ENCODE measurements around the gene DENND11.

DENND11 gene, protein sequence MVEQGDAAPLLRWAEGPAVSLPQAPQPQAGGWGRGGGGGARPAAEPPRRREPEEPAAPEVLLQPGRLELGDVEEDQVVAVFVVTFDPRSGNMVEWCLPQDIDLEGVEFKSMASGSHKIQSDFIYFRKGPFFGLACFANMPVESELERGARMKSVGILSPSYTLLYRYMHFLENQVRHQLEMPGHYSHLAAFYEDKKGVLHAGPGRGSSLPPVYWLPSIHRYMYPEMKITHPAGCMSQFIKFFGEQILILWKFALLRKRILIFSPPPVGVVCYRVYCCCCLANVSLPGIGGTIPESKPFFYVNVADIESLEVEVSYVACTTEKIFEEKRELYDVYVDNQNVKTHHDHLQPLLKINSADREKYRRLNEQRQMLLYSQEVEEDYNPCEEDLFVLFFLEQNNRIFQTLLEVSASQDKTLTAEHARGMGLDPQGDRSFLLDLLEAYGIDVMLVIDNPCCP

DNA sequence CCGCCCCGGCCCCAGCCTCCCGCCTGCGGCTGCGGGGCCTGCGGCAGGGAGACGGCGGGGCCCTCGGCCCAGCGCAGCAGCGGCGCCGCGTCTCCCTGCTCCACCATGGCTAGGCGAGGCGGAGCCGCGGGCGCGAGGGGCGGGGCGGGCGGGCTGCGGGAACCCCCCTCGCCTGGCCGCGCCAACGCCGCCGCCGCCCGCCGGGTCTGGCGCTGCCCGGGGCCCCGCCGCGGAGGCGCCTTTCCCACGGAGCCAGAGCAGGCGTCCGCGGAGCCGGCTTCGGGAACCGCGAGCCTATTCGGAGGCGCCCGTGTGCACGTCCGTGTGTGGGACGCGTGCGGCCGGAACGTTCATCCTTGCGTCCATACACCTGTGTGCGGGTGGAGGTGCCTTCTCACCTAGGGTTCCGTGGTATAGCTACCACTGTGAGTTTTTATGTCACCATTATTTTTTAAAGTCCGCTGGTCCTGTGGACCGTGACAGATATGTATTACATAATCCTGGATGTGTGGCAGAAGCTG lies at the start of gene DENND11:
DENND11 (minus strand) TSS at position 120 of the 521 bp plus-strand sequence; CDS start at position 107, 13 bp downstream.
- DNase-seq: peak; percentile 54 to 64

DNA sequence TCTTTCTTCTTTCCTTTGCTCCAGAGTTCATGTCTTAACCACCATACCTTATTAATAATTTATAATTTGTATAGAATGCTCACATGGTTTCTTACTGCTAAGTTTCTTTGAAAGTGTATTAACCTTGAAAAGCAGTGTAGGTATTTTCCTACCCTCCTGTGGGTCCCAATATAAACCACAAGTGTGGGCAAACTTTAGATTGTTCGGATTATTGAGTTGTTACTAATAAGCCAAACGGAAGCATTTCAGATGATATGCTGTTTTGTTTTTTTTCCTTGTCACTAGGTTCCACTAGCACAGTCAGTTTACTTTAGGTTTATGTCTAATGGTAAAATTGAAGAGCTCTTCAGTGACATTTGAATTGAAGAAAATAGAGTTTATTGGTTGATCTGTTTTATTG lies 46.4 kb upstream of the DENND11 start:
- no peak for DNase-seq

DNA sequence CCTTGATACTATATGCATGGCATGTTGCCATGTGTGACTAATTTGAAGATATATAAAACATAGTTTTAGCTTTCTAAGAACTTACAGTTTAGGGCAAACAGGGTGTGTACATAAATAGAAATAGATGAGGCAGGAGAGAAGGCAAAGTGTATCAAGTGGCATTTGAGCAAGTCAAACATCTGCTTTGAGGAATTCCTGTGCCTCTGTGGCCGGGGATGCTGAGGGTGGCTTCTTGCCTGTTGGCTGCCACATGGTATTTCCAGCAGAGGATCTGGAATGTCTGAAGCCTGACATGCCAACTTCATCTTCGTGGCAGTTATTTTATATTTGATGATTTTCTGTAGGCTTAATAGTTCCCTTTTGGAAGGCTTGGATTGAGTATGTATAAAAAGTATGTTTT lies 42.2 kb upstream of the DENND11 start:
- no peak for DNase-seq

DNA sequence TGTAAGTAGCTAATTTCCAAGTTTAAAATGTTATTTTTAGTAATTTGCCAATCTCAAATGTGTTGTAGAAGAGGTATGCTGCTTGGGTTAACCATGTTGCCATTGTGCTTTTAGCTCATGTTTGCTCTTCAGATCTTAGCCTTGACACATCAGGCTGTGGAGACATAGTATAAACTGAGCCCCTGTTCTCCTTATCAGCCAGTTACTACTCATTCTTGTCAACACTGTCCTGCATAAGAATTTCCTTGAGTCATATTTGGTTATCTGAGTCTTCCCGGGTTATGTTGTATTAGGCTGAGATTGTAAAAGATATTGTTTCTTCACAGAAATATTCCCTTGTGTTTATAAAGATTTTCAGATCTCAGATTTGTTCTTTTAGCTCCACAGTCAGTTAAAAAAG lies 40.3 kb upstream of the DENND11 start:
- no peak for DNase-seq

DNA sequence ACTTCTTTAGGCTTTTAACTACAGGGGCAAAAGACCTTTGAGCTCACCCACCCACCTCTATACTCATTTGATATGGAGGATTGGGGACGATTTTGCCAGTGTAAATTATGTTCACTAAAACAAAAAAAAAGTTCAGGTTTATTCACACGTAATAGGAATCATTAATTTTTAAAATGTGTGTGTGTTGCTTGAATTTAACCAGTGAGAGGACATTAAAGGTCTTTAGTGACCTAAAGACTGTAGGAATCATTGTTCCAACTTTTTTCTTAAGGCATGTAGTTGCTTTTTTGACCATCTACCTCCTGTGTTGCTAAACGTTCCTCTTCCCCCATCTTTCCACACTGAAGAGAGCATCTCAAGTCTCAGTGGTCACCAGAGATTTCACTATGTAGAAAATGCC lies 37.3 kb upstream of the DENND11 start:
- DNase-seq: no peak

DNA sequence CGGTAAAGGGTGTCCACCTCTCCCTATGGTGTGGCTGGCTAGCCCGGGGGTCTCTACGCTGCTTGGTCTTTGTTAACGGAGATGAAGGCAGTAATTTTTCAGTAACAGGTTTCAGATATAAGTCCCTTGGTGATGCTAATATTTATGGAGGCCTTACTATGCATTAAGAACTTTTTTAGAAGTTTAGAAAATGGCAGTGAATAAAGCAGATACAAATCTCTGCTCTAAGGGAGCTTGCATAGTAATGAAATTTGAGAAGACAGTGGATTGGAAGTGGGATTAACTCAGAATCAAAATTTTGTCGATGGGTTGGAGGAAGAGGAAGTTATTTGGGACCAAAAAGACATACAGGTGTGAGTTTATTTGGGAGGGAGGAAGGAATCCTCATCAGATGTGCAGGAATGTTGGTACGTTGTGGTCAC lies 36.6 kb upstream of the DENND11 start:
- no peak for DNase-seq

DNA sequence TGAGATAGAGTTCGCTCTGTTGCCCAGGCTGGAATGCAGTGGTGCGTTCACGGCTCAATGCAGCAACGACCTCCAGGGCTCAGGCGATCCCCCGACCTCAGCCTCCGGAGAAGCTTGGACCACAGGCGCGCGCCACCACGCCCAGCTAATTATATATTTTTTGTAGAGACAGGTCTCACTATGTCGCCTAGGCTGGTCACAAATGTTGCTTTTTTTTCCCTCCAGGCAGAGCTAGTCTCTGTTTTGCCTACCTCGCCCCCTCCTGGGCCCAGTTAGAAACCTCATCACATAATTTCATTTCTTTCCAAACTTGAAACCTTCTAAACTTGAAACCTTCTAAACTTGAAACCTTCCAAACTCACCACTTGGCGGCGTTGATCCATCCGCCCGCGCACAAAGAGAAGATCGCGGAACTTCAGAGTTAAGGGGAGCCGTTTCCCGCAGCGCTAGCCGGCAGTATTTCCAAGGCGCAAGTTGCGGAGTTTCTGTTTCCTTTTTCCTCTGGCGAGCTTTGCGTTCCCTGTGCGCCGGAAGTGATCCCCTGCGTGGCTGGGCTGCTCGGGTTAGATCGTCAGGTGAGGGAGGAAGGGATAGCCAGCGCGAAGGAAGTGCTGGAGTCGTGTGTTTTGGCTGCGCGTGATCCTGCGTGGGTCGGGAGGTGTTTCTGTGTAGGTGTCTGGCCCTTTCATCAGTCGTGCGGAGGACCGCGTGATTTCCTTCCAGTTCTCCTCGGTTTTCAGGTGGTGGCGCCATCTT lies 36.0 kb upstream of the DENND11 start, which contains the start of gene SSBP1:
SSBP1 (plus strand) TSS at position 523 of the 756 bp plus-strand sequence. CDS start 809 bp downstream, outside the sequence.
- peak; percentile 89 to 90 for DNase-seq

DNA sequence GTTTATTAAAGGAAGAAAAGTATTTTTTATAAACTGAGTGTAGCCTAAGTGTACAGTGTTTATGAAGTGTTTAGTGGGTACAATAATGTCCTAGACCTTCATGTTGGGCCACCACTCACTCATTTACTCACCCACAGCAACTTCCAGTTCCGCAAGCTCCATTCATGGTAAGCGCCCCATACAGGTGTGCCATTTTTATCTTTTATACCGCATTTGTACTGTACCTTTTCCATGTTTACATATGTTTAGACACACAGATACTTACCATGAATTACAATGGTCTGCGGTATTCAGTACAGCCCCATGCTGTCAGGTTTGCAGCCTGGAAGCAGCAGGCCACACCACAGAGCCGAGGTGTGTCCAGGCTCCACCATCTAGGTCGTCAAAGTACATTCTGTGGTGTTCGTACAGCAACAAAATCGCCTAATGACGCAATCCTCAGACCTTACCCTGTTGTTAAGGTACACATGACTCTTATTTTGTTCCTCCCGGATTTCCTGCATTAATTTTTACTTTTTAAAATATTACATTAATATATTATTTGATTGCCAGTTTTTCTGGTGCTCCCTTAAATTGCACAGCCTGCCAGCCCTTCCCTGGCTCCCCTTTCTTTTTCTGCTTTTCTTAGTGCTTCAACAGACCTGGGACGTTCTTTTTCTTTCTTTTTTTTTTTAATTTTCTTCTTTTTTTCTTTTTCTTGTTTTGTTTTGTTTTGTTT lies 35.3 kb upstream of the DENND11 start:
- no peak for DNase-seq

DNA sequence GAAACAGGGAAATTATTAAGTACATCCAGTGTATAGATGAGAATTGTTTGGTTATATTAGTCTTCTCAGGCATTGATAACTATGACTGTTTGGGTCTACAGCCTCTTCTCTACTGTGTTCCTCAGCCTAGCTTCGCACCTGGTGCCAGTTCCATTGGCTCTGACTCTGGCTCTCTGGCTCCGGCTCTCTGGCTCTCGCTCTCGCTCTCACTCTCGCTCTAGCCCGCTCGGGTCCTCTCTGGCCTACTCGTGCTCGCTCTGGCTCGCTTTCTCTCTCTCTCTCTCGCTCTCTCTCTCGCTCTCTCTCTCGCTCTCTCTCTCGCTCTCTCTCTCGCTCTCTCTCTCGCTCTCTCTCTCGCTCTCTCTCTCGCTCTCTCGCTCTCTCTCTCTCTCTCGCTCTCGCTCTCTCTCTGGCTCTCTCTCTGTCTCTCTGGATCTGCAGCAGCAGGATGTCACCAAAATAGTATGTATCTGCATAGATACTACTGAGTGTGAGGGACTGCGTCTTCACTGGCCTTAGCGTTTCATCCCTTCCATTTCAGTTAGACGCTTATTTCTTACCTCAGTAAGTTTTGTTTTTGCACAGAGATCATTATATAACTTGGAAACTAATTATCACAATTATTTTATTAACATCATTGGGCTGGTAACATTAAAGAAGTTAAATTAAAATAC lies 29.6 kb upstream of the DENND11 start:
- DNase-seq: no peak

DNA sequence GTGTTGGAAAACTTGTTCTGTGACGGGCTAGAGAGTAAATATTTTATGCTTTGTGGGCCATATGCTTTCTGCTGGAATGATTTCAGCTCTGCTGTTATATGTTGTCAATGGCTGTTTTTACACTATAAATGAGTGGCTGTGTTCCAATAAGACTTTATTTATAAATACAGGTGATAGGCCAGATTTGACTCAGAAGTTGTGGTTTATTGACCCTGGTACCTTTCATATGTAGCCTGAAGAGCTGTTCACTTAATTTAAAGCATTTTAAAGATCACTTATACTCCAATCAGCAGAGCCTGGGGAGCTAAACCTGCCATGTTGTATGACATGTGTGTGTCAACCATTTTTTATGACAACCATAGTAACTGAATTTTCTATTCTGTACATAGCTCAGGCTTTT lies 27.1 kb upstream of the DENND11 start:
- DNase-seq: no peak

DNA sequence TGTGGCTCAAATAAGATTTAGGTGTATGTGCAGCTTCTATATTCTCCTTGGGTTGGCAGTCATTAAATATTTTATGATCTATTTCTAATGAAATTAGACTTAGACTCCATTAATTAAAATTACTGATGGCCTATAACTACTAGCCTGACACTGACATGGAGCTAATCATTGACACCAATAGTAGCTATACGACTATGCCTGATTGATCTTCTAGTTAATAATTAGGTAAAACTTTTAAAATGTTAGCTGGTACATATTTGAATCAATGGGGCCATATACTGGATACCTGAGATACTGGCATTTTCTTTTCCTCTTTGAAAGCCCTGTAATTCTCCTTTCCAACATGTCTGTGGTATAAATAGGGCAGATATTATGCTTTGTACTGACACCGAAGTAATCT lies 20.6 kb upstream of the DENND11 start:
- no peak for DNase-seq

DNA sequence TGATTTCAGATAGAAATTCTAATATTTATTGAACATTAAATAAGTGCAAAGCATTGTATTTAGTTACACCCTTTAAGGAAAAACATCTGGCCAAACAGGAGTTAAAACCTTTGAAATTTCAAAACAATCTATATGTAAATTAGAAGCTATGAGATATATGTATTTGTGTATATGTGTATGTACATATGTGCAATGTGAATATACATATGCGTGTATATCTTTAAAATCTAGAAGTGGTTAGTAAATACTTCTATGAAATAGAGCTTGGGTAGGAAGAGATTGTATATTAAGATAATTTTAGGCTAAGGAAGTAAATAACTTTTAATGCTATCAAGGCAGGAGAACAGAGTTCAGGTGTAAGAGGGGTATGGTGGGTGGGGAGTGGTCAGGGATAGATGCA lies 15.5 kb upstream of the DENND11 start:
- no peak for DNase-seq

DNA sequence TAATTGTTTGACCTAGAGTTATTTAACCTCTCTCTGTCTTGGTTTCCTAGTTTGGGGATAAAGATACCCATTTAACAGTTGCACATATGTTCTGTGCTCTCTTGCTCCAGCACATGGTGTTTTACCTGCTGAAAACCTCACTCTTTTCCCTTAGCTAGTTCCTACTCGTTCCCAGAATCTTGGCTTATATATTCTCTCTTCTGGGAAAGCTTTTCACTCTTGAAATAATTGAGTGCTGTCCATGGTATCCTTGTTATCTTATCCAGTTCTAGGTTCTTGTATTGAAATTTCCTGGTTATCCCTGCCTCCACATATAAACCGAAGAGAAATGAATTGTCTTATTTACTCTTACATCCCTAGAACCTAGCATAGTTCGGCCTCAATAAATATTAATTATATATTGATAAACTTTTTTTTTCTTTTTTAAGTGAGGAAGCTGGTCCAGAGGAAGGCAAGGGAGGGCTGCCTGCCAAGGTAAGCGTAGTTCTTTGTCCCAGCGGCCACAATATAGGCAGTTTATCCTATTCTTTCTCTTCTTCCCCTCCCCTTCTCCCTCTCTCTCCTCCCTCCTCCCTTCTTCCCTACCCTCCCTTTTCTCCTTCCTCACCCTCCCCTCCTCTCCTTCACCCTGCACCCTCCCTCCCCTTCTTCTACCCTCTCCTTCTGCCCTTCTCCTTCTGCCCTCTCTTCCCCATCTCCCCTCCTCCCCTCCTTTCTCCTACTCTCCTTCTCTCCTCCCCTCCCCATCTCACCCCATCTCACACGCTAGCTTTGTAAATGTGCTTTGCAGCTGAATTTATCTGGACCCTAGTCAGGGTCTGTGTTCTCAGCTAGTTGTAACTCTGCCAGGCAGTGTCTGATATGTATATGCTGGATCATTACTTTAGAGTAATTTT lies 14.1 kb upstream of the DENND11 start:
- DNase-seq: no peak

DNA sequence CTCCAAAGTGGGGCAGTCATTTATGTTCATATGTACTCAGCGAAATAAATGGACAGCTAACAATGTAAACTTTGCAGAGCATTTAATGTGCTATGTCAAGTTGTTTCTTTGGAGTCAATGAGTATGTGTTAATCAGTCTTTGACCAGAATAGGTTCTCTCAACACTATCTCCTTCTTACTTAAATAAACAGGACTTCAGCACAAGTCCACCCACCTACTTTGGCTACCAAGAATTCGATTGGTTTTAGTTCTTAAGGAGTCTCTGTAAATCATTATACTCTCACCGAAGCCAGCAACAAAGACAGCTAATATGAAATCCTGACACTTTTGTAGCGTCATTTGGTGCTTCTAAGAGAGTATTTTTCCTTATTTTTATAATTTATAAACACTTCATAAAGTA lies 13.1 kb upstream of the DENND11 start:
- DNase-seq: no peak

DNA sequence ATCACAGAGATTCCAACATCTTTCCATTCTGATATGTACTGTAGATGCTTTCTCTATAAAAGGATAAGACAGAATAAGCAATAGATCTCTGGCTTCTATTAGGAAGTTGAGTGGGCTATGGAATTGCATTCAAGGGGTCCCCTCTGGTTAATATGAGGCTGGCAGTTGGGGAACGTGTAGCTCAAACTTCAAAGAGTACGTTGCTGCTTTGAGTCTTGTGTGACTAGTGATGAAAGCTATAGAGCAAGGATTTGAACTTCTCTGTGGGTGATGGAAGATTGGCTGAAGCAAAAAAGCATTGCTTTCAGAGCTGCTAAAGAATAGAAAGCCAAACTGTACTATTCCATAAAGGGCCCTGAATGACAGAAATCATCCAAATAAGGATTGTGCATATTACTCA lies 12.6 kb upstream of the DENND11 start:
- DNase-seq: no peak

DNA sequence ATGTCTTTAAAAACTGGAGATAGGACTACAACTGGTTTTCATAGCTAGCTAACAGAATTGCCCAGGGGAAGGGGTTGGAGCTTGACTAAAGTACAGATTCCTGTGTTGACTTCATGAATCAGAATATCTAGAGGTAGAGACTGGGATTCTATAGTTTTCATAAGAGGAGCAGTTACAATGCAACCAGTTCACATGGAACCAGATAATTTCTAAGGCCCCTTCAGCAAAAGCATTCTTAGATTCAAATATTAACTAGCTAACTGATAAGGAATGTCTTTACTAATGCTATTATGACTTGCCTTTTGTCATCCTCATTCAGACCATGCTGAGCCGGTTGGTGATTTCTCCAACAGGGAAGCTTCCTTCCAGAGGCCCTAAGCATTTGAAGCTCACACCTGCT lies 11.9 kb upstream of the DENND11 start:
- no peak for DNase-seq

DNA sequence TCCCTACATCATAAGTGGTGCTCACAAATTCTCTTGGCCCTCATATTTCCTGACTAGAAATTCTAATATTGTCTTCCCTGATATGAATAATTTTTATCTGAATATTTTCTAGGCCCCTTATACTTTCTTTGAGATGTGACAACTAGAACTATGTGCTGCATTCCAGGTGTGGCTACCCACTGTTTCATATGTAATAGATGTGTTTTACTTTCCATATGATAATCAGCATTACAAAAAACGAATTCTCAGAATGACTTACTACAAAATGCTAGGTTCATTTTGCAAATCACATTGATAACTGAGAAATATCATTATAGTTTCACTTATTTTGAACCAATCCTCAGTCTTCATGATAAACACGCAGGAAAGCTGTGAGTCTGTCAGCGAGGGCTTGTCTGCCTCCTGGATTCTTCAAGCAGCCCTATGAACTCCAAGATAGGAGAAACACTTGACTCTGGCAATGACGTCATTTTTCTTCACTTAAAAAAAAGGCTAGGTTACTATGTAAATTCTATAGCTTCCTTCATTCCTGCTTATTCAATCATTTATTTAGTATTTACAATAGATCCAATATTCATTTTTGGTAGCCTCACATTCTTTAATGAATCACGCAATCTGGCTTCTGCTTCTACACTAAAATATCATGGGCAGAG lies 10.8 kb upstream of the DENND11 start:
- no peak for DNase-seq

DNA sequence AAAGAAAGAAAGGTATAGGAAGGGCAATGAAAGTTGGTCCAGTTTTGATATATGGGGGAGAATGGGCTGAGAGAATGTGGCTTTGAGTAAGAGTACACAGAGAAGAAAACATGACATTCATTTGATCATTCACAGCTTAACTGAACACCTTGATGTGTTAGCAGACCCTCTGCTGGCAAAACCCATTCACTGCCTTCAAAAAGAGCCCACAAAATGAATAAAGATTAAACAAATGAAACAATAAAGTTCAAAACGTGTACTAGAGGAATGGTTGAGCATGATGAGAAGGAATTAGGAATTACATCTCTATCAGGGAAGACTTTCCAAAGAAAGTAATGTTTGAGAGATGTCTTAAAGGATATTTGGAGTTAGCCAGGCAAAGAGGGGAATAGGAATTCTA lies 8.3 kb upstream of the DENND11 start:
- DNase-seq: no peak

DNA sequence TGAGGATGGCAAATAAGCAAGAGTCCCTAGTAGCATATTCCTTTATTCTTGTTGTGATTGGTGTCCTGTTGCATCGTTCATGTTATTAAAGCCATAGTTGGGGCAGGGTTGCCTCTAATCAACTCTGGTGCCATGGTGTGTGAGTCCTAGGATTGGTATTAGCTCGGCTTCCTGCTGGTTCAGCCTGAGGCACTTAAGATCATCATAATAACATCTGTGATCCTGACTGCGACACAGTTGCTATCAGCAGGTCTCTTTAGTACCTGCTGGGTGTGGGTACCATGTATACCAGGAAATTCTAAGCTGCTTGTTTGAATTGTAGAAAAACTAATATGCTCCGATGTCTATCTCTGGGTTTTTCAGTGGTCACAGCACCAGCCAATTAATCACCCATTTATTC lies 7.8 kb upstream of the DENND11 start:
- DNase-seq: no peak

DNA sequence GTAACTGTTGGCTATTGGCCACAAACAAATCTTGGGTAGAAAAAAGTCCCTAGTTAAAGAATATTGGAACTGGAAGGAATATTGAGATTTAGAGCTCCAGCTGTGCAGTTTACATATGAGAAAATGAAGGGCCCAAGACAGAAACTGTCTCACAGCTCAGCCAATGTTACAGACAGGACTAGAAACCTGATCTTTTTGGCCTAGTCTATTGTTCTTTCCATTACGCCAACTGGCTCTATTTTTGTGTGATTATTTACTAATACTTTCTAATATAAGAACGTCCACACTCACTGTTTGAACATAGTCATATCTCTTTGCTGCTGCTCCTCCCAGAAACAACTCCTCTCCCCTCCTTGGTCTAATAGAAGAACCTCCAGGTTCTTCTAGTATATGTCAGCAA lies 7.4 kb upstream of the DENND11 start:
- DNase-seq: no peak

DNA sequence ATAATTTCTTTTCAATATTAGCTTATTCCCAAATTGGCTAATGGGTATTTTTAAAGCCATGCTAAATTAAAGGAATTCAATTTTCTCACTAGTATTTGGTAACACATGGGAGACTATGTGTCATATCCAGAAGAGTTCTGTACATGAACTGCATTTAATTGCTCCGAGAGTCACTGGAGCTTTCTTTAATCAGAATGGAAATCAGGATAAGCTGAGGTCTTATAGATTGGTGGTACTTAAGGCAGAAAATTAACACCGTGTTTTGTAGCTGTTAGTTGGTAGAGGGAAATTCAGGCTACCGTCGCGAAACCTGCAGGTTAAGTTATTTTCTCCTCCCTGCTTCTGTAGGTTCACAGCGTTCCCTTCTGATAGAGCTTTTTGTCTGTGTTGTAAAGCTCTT lies 6.4 kb upstream of the DENND11 start, which contains the start of gene WEE2:
WEE2 (plus strand) TSS at position 3 of the 400 bp plus-strand sequence. CDS start 406 bp downstream, outside the sequence.
- DNase-seq: no peak

Data from stimulated activated CD4-positive, alpha-beta T cell treated with anti-CD3 and anti-CD28 coated beads, Interleukin-2, amount 100 ng/mL, for 24 hours (primary cell).